HepG2 (cell line): ENCODE results near the gene GH2. TPM values are rescaled to one million over a fixed set of nuclear protein-coding genes. Genes with fewer than 3 reads are reported as not detected.
A peak's percentile ranks its signal among the peaks of the same experiment; 100 is the strongest.

Source experiments
- ARID5B ChIP-seq: IDR thresholded peaks from 2 replicates; pipeline ENCODE4 v1.4.0; 2020; ENCODE audit warnings: mild to moderate bottlenecking, missing genetic modification reagents
- ARNT ChIP-seq: fragments of 450-650 bp; IDR thresholded peaks from 2 replicates; pipeline ENCODE4 v1.6.1; 2017
- ETV5 ChIP-seq: IDR thresholded peaks from 2 replicates; pipeline ENCODE4 v1.6.1; 2018; ENCODE audit warnings: missing biosample characterization, missing genetic modification reagents, inconsistent platforms, borderline replicate concordance
- FOXC1 ChIP-seq: sonication (generic); formaldehyde crosslinking; IDR thresholded peaks from 2 replicates; pipeline ENCODE4 v1.8.0; 2022; ENCODE audit warnings: mild to moderate bottlenecking, missing genetic modification reagents, borderline replicate concordance
- GPN1 ChIP-seq: sonication (generic); formaldehyde crosslinking; IDR thresholded peaks from 2 replicates; pipeline ENCODE4 v1.5.1; 2020; ENCODE audit warnings: missing genetic modification reagents, borderline replicate concordance
- ISL2 ChIP-seq: sonication (generic); formaldehyde crosslinking; IDR thresholded peaks from 2 replicates; pipeline ENCODE4 v1.5.0; 2020; ENCODE audit warnings: missing genetic modification reagents
- JUND ChIP-seq: sonication (generic); formaldehyde crosslinking; IDR thresholded peaks from 2 replicates; pipeline ENCODE4 v1.8.0; 2022; ENCODE audit warnings: mild to moderate bottlenecking, missing genetic modification reagents
- MAFK ChIP-seq, 2 experiments: IDR thresholded peaks in 1 of 2; conservative IDR thresholded peaks in 1 of 2; 2 replicates each; pipeline ENCODE4 v1.6.1; 2011; ENCODE audit warnings: improper control_type of control experiment in 2 of 2, low read length in 2 of 2
- RFX5 ChIP-seq: IDR thresholded peaks from 2 replicates; pipeline ENCODE4 v1.6.1; 2011; ENCODE audit warnings: low read depth, low read length, improper control_type of control experiment
- SIN3B ChIP-seq: fragments of 150-350 bp; IDR thresholded peaks from 2 replicates; pipeline ENCODE4 v1.6.1; 2014; ENCODE audit warnings: low read length
- ZBTB3 ChIP-seq: sonication (generic); formaldehyde crosslinking; IDR thresholded peaks from 2 replicates; pipeline ENCODE4 v1.4.0; 2020; ENCODE audit warnings: low read depth, mild to moderate bottlenecking, moderate library complexity, missing genetic modification reagents, borderline replicate concordance
- ZBTB38 ChIP-seq: sonication (generic); formaldehyde crosslinking; IDR thresholded peaks from 2 replicates; pipeline ENCODE4 v1.5.1; 2020; ENCODE audit warnings: mild to moderate bottlenecking, missing genetic modification reagents
- ZNF205 ChIP-seq: IDR thresholded peaks from 2 replicates; pipeline ENCODE4 v1.6.1; 2018; ENCODE audit warnings: missing biosample characterization, missing genetic modification reagents
- ZNF329 ChIP-seq: sonication (generic); formaldehyde crosslinking; IDR thresholded peaks from 2 replicates; pipeline ENCODE4 v1.9.0; 2021; ENCODE audit warnings: low read depth, mild to moderate bottlenecking, missing genetic modification reagents
- ZNF512B ChIP-seq: sonication (generic); formaldehyde crosslinking; IDR thresholded peaks from 2 replicates; pipeline ENCODE4 v1.5.1; 2020; ENCODE audit warnings: missing genetic modification reagents, mild to moderate bottlenecking, borderline replicate concordance
- polyA plus RNA-seq, 8 experiments: library from polyadenylated mRNA; depleted of rRNA in 3 of 8; stranded (reverse) in 7 of 8; unstranded in 1 of 8; fragments of >200 nt; fragmentation: Illumina TruSeq in 4 of 8; extraction: Trizol in 4 of 8; gene quantifications; 2 replicates each; pipeline versions ENCODE4 v1.2.1 to v1.2.3, GENCODE V29; 2011 to 2016; ENCODE audit warnings: low read depth in 4 of 8, missing spikeins in 1 of 8, mixed read lengths in 1 of 8; ENCODE audit not compliant: insufficient read depth in 1 of 8
- total RNA-seq, 5 experiments: library from RNA; depleted of rRNA; stranded (reverse); fragments of >200 nt; fragmentation: Illumina TruSeq; extraction: Trizol; gene quantifications; 2 replicates each; pipeline ENCODE4 v1.2.3, GENCODE V29; 2016; ENCODE audit warnings: low read depth in 1 of 5
- TF ChIP-seq, protein P1 (sequence below): sonication (generic); formaldehyde crosslinking; IDR thresholded peaks from 2 replicates; pipeline ENCODE4 v1.4.0; 2020; ENCODE audit warnings: missing genetic modification reagents, borderline replicate concordance
- TF ChIP-seq, protein P2 (sequence below): sonication (generic); formaldehyde crosslinking; IDR thresholded peaks from 2 replicates; pipeline ENCODE4 v1.4.0; 2020; ENCODE audit warnings: missing genetic modification reagents
- TF ChIP-seq, protein P3 (sequence below): conservative IDR thresholded peaks from 2 replicates; pipeline ENCODE4 v1.6.1; 2018; ENCODE audit warnings: missing genetic modification reagents

Gene GH2
- total and polyA plus RNA-seq, 2 of the 13 experiments (the other 11 are each of a cell fraction or from before 2014, with no cell fraction given), result not detected

GRCh38 chr17:63841350-63842172 is 40.2 kb downstream of the GH2 start (continued):
- peak; percentile 82; the same call in 1 of the 2 replicates for TF ChIP-seq FOXC1
- TF ChIP-seq ISL2, result 0 out of 2 replicates have a peak, but pooled peaks have one; percentile 11
- TF ChIP-seq ARID5B, result no peak
- no peak for TF ChIP-seq ZBTB38
- TF ChIP-seq JUND (CRISPR knock-in tag), result no peak
- TF ChIP-seq, protein P1, sequence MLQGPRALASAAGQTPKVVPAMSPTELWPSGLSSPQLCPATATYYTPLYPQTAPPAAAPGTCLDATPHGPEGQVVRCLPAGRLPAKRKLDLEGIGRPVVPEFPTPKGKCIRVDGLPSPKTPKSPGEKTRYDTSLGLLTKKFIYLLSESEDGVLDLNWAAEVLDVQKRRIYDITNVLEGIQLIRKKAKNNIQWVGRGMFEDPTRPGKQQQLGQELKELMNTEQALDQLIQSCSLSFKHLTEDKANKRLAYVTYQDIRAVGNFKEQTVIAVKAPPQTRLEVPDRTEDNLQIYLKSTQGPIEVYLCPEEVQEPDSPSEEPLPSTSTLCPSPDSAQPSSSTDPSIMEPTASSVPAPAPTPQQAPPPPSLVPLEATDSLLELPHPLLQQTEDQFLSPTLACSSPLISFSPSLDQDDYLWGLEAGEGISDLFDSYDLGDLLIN (CRISPR knock-in tag), result peak; percentile 79; the same call in 1 of the 2 replicates
- no peak for TF ChIP-seq ARNT
- TF ChIP-seq ETV5, result no peak
- TF ChIP-seq ZNF329 (CRISPR knock-in tag), result no peak
- no peak for TF ChIP-seq MAFK (conservative IDR thresholded peaks at IDR 0.05 in 1 of 2, IDR thresholded peaks at IDR 0.05 in 1 of 2; ENCODE audit: low read length in 2 of 2)
- no peak for TF ChIP-seq RFX5
- no peak for TF ChIP-seq SIN3B
- no peak for TF ChIP-seq ZBTB3
- TF ChIP-seq ZNF512B (CRISPR knock-in tag), result no peak
- TF ChIP-seq, protein P2, sequence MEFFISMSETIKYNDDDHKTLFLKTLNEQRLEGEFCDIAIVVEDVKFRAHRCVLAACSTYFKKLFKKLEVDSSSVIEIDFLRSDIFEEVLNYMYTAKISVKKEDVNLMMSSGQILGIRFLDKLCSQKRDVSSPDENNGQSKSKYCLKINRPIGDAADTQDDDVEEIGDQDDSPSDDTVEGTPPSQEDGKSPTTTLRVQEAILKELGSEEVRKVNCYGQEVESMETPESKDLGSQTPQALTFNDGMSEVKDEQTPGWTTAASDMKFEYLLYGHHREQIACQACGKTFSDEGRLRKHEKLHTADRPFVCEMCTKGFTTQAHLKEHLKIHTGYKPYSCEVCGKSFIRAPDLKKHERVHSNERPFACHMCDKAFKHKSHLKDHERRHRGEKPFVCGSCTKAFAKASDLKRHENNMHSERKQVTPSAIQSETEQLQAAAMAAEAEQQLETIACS, result no peak
- TF ChIP-seq GPN1 (CRISPR knock-in tag), result no peak
- TF ChIP-seq, protein P3, sequence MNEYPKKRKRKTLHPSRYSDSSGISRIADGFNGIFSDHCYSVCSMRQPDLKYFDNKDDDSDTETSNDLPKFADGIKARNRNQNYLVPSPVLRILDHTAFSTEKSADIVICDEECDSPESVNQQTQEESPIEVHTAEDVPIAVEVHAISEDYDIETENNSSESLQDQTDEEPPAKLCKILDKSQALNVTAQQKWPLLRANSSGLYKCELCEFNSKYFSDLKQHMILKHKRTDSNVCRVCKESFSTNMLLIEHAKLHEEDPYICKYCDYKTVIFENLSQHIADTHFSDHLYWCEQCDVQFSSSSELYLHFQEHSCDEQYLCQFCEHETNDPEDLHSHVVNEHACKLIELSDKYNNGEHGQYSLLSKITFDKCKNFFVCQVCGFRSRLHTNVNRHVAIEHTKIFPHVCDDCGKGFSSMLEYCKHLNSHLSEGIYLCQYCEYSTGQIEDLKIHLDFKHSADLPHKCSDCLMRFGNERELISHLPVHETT, result no peak
- no peak for TF ChIP-seq ZNF205 (CRISPR knock-in tag)
